GM18868 (cell line): ENCODE measurements around the gene B4GALT4.

ENCODE experiments used
- ATAC-seq: cut with Tn5 transposase; IDR thresholded peaks from one replicate; pipeline ENCODE4 v1.9.1; 2021; ENCODE audit warnings: mild to moderate bottlenecking, moderate library complexity; ENCODE audit not compliant: unreplicated experiment

Gene B4GALT4

GRCh38 chr3:119238363-119238762 lies 2.3 kb downstream of the B4GALT4 start:
- ATAC-seq: no peak

DNA sequence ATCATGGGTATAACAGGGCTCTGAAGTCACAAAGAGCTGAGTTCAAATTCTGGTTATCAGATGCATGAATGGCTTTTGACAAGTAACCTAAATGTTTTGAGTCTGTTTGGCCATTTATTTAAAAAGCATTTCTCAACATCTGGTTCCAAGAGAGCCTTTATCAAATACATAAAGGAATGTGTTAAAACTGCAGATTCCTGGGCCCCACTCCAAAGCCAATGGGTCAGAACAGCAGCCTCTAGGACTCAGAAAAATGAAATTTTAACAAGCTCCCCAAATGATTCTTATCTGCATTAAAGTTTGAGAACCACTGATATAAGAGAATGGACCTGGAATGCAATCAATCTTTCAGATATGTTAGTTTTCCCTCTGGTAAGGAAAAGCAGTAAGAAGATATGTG lies 3.4 kb downstream of the B4GALT4 start:
- ATAC-seq: no peak

GRCh38 chr3:119236756-119237155 lies 3.9 kb downstream of the B4GALT4 start:
- ATAC-seq: no peak

DNA sequence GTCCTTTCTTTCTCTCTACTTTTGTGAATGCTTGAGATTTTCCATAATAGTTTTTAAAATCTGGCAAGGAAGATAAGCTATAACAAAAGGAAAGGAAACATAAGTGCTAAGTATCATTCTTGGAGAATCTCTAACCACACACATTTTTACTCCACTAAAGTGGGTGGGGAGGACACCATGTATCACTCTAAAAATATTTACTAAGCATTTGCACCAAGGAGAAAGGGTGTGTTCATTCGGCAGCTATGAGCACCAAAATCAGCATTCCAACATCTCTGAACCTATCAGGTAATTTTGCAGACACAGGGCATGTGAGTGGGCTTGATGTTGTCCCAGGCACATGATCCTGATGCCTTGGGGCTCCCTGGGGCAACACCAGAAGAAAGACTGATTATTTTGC lies 5.5 kb downstream of the B4GALT4 start:
- ATAC-seq: no peak

DNA sequence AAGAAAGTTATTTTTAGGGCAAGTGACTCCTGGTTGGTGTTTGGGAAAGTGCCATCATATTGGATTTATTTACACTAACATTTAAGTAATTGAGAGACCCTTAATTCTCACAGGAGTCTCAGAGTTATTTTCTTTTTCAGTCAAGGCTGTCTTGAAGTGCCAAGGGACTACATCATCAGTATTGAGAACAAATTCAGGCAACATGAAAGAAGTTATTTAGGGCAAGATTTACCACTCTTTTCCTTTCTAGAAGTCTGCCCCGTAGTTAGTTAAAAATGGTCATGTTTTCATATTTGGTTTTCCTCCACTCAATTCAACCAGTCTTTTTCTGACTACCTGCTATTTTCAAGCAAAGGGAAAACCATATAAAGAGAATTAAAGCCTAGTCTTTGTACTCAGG lies 6.1 kb downstream of the B4GALT4 start:
- ATAC-seq: no peak

- ATAC-seq: no peak
Measured at GRCh38 chr3:119230745-119231144, 9.9 kb downstream of the B4GALT4 start.

DNA sequence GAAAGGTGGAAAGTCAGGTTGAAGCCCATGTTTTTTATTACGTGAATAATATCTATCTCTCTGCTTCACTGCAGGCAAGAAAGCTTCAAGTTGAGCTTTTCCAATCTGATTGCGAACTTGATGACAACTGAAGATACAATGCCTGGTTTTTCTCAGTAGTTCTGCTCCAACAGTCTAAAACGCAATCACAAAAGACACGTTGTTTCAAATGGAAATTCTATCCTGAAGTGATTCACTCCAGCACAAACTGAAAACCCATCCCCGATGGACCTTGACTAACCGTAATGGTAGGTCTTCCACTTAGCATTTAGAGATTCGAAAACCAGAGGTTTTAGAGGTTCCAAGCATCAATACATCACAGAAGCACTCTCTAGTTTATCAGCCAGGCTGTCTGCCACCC lies 10.6 kb downstream of the B4GALT4 start:
- ATAC-seq: no peak

DNA sequence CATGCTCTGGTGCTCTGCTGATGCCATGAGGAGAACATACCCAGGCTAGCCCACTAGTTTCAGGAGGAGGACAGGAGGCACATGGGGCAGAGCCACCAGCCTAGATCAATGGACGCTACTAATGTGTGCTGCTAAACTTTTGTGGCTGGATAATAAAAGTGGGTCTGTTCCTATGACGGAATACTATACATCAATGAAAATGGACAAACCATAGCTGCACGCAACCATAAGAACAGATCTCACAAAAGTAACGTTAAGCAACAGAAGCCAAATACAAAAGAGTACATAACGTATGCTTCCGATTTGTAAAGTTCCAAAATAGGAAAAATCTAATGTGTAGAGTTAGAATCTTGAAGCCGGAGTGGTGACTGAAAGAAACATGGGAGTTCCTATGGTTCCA lies 11.5 kb downstream of the B4GALT4 start:
- ATAC-seq: no peak

DNA sequence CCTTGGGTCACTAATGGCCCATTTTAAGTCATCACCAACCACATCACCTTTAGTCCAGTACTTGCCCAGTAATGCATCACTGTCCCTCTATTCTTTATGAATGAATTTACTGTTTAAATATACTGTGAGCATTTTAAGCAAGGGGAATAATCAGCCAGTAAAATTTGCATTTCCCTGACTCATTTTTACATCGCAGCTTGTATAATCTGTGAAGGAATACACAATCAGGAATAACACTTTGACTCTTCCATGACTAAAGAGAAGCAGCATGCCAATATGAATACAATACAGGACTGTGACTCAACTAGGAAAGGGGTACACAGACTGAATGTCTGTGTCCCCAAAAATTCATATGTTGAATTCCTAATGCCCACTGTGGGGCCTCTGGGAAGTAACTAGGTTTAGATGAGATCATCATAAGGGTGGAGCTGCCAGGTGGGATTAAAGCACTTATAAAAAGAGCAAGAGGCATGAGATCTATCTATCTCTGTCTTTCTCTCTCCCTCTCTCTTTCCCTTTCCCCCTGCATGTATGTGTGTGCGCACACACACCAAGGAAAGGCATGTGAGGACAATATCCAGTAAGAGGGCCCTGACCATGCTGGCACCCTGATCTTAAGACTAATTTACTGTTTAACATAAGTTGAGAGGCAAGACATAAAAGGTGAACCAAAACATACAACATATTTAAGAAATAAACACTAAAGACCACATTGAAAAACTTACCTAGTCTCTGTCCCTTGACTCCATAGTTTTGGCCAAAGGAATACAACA lies 12.1 kb downstream of the B4GALT4 start:
- no peak for ATAC-seq

- no peak for ATAC-seq
Measured at GRCh38 chr3:119227070-119227850, 13.4 kb downstream of the B4GALT4 start.

GRCh38 chr3:119225121-119225520 lies 15.6 kb downstream of the B4GALT4 start:
- ATAC-seq: no peak

DNA sequence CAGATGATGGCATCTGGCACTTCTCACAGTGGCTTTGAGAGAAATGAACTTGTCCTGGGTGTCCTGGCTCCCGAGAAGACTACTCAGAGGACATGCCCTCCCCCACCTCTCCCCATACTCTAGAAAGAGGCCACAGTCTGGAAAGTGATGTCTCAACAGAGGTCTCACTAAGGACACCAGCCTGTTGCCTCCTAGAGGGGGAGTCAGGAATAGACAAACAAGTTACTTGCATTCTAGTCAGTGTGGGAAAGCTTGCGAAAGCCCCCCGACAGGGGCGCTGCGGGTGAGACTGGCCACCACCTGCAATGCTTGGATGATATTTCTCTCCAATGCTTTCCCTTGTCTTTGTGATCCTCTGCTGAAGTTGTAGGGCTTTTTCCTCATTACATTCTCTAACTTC lies 17.2 kb downstream of the B4GALT4 start:
- no peak for ATAC-seq

GRCh38 chr3:119222391-119222790 lies 18.3 kb downstream of the B4GALT4 start:
- no peak for ATAC-seq

GRCh38 chr3:119221779-119222320 lies 18.8 kb downstream of the B4GALT4 start:
- no peak for ATAC-seq

DNA sequence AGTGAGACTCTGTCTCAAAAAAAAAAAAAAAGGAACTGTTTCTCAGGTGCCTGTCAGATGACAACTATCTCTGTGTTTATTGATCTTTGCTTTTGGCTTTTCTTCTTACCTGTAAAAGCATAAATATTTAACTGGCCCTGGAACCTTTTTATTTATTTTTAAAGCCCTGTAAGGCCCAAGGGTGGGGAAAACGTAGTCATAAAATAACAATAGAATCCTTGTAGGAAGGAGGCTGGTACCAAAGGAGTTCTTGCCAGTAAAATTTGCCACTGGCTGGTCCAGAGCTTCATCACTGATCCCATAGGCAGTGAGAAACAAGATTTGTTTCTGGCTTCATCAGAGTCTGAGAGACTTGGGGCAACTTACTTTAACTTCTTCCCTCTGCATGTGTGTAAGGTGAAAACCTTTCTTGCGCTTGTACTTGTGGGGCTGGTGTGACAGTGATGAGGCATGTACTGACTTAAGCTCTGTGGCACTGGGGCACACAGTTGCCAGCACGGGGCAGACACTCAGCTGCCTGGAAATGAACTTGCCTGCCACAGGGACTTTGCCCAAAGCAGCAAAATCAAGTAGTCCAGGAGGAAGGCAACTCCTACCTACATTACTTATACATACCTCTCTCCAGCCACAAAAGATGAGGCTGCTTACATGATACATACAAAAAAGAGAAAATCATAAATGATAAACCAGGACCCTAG lies 19.6 kb downstream of the B4GALT4 start:
- no peak for ATAC-seq

GRCh38 chr3:119220198-119220597 lies 20.5 kb downstream of the B4GALT4 start:
- ATAC-seq: no peak

- peak; percentile 98 for ATAC-seq
Measured at GRCh38 chr3:119219069-119219468, 21.6 kb downstream of the B4GALT4 start.

DNA sequence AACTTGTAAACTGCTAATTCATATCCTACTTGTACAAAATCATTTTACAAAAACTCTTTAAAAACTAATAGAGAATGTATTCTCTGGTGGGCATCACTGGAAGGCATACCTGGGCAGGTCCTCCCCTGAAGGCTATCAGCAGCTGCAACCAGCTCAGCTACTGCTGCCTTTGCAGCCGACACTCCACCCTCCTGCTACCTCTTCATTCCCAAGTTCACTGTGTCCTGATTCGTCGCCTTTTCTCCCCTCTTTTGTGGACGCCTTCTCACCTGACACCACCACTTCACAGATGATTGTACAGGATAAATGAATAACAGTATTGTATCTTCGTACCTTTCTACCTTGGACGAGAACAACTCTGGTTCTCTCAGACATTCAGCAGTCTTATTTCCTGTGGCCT lies 28.9 kb downstream of the B4GALT4 start:
- ATAC-seq: no peak

DNA sequence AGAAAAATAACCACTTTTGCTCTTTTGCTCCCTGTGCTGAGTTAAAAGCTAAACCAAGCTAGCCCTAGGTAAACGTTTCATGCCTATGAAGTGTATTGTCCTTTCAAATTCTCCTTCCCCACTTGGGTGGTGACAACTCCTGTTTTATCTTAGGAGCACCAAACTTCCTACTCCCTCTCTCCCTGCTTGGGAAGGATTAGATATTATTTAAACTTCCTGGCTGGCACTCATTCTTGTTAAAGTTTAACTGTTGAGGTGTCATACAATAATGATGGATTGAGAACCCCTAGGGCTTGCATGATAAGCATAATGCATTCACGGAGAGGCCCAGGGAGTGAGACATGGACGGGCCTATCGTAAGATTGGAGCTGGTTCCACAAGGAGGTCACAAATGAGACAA lies 29.5 kb downstream of the B4GALT4 start:
- ATAC-seq: no peak

- ATAC-seq: no peak
Measured at GRCh38 chr3:119207512-119207875, 33.2 kb downstream of the B4GALT4 start.
